ENCODE measurements around the gene PDCD4.
A peak's percentile ranks its signal among the peaks of the same experiment; 100 is the strongest.
"Not testable (repeated sequence)": the region's sequence is repeated elsewhere in the genome, so short reads cannot be mapped to it uniquely, and the experiment has no call there.

The PDCD4 gene

GRCh38 chr10:110885932-110886674 lies 14.4 kb downstream of the PDCD4 start:
- DNase-seq: peak in 1 of 3 experiments; percentile 2

DNA sequence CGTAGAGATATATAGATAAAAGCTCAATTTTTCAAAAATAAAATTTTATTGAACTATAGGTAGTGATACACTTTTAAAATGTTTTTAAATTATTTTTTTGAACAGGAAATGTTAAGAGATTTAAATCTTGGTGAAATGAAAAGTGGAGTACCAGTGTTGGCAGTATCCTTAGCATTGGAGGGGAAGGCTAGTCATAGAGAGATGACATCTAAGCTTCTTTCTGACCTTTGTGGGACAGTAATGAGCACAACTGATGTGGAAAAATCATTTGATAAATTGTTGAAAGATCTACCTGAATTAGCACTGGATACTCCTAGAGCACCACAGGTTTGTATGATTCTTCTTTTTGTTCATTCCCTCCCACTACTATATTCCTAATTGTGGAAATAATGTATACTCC lies 15.8 kb downstream of the PDCD4 start:
- no peak for DNase-seq

- DNase-seq: no peak
These were observed 21.0 kb downstream of the PDCD4 start for GRCh38 chr10:110892602-110893288.

GRCh38 chr10:110893559-110894179 lies 21.9 kb downstream of the PDCD4 start:
- DNase-seq: peak in 2 of 3 experiments; percentile 37 to 44

- no peak for DNase-seq
These were observed 25.5 kb downstream of the PDCD4 start for GRCh38 chr10:110897184-110897583.

GRCh38 chr10:110898391-110898790 lies 26.7 kb downstream of the PDCD4 start:
- DNase-seq: no peak

DNA sequence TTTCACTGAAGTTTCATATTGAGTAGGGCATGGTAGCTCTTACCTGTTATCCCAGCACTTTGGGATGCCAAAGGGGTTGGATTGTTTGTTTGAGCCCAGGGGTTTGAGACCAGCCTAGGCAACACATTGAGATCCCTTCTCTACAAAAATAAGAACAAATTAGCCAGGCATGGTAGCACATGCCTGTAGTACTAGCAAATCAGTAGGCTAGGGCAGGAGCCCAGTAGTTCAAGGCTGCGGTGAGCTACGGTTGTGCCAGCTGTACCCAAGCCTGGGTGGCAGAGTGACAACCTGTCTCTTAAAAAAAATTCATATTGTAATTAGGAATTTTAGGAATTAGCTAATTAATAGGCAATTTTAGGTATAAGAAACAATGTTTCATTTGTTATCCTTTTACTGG lies 29.3 kb downstream of the PDCD4 start:
- no peak for DNase-seq

GRCh38 chr10:110901954-110902819 lies 30.5 kb downstream of the PDCD4 start:
- no peak for DNase-seq

GRCh38 chr10:110903280-110904278 lies 31.9 kb downstream of the PDCD4 start:
- DNase-seq: no peak

GRCh38 chr10:110910138-110910537 lies 38.4 kb downstream of the PDCD4 start:
- DNase-seq: no peak

GRCh38 chr10:110912374-110912773 lies 40.6 kb downstream of the PDCD4 start:
- DNase-seq: no peak

GRCh38 chr10:110914431-110914830 lies 42.7 kb downstream of the PDCD4 start:
- DNase-seq: no peak

DNA sequence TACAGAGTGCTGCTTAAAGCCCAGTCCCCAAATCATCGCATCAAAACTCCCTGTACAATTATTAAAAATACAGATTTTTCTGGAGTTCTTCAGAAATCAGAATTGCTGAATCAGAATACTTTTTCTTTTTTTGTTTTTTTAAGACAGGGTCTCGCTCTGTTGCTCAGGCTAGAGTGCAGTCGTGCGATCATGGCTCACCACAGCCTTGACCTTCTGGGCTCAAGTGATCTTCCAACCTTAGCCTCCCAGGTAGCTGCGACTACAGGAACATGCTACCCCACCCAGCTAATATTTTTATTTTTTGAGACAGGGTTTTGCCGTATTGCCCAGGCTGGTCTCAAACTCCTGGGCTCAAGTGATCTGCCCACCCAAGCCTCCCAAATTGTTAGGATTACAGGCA lies 43.3 kb downstream of the PDCD4 start:
- no peak for DNase-seq

DNA sequence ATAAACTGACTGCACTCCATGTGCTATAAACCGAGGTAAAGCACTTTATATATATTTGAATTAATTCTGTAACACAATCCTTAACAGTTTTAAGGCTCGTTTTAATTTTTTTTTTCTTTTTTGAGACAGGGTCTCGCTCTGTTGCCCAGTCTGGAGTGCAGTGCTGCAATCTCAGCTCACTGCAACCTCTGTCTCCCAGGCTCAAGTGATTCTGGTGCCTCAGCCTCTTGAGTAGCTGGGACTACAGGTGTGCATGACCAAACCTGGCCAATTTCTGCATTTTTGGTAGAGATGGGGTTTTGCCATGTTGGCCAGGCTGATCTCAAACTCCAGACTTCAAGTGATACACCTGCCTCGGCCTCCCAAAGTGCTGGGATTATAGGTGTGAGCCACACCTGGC lies 43.9 kb downstream of the PDCD4 start:
- not testable (repeated sequence) for DNase-seq

DNA sequence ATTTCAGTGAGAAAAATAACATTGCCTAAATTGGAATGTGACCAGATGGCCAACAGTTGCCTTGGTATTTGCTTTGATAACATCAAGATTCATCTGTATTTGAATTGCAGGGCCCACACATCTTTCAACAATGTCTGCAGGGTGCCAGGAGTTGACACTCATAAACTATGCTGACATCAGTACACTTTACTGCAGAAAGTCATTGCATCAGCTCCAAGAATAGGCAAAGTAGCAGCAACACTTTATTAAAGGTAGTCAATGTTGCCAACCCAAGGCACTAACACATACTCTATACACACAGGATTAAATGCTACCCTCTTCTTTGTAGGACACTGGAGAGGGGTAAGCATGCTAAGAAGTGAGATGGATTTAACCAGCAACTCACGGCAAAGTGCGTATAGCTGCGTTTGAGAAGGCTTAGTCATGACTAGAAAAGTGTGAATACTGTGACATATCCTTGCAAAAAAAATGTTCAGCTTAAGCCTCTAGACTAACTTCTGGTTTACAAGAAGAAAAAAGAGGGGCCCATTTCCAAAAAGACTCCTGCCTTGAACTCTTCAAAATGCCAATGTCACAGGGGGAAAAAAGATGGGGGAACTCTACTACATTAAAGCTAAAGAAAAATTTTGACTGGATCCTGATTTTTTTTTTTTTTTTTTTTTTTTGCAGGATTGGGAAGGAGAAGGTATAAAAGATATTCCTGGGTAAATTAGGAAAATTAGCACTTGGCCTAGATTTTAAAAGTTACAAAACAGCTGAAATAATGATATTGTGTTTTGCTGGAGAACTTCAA lies 45.0 kb downstream of the PDCD4 start:
- DNase-seq: no peak

DNA sequence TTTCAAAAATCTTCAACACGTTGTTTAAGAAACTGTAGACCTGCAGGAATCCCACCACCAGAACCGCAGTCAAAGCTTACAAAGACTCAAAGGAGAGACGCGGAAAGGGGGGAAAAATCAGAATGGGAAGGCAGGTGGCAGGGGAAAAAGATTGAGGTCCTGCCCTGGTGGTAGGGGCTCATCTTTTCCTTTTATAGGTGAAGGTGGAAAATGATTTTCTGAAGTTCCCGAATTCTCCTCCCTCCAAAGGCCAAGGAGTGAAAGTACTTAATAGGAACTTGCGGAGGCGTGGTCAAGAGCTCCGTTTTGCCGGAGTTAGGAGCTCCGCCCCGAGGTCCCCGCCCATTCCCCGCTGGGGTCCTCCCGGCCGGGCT lies 46.5 kb downstream of the PDCD4 start:
- peak in 1 of 3 experiments; percentile 81 for DNase-seq

GRCh38 chr10:110918643-110919348 lies 47.1 kb downstream of the PDCD4 start, which contains the start of gene BBIP1:
Gene BBIP1 (minus strand): TSS chr10:110919180. CDS start chr10:110918157, 1,023 bp downstream.
- DNase-seq: peak; percentile 94 to 99 (median 97)

GRCh38 chr10:110919349-110919931 lies 47.7 kb downstream of the PDCD4 start, which contains the start of gene SHOC2:
Gene SHOC2 (plus strand): TSS chr10:110919604. CDS start chr10:110964359, 44,755 bp downstream.
- DNase-seq: peak in 2 of 3 experiments; percentile 80 to 81
